H1 (cell line): ENCODE measurements around the gene THRB. TPM values are rescaled to one million over a fixed set of nuclear protein-coding genes. Genes with fewer than 3 reads are reported as not detected.

Experiments
- ATF3 ChIP-seq: IDR thresholded peaks from 2 replicates; pipeline ENCODE4 v1.6.1; 2011; ENCODE audit warnings: low read depth, mild to moderate bottlenecking, low read length; ENCODE audit not compliant: insufficient read depth
- FOSL1 ChIP-seq: IDR thresholded peaks from 2 replicates; pipeline ENCODE4 v1.6.1; 2011; ENCODE audit warnings: mild to moderate bottlenecking, low read depth, low read length, moderate library complexity; ENCODE audit not compliant: insufficient read depth
- HDAC2 ChIP-seq, 2 experiments: fragments of 300-600 bp in 1 of 2; sonication (generic) in 1 of 2; IDR thresholded peaks; 2 replicates each; pipeline ENCODE4 v1.6.1; 2011 to 2012; ENCODE audit warnings: low read depth in 2 of 2, low read length in 2 of 2, mild to moderate bottlenecking in 2 of 2, moderate library complexity in 2 of 2, borderline replicate concordance in 1 of 2, inconsistent platforms in 1 of 2
- POU5F1 ChIP-seq: IDR thresholded peaks from 2 replicates; pipeline ENCODE4 v1.6.1; 2011; ENCODE audit warnings: low read depth, mild to moderate bottlenecking, low read length, moderate library complexity
- RXRA ChIP-seq: IDR thresholded peaks from 2 replicates; pipeline ENCODE4 v1.6.1; 2011; ENCODE audit warnings: low read depth, mild to moderate bottlenecking, low read length, moderate library complexity; ENCODE audit not compliant: insufficient read depth
- SIRT6 ChIP-seq: IDR thresholded peaks from one replicate; pipeline ENCODE4 v1.7.1; 2012; ENCODE audit warnings: low read length, inconsistent platforms
- ZNF274 ChIP-seq: IDR thresholded peaks from 2 replicates; pipeline ENCODE4 v1.7.0; 2012; ENCODE audit warnings: low read length, borderline replicate concordance; ENCODE audit errors: extremely low read depth
- polyA plus RNA-seq, 7 experiments: library from polyadenylated mRNA; depleted of rRNA in 3 of 7; stranded (reverse) in 5 of 7; unstranded in 2 of 7; fragments of >200 nt in 5 of 7; fragments of 200-250 nt in 2 of 7; gene quantifications; 1 replicate in 5 of 7; 2 replicates in 1 of 7; 4 replicates in 1 of 7; pipeline versions ENCODE4 v1.2.1 to v1.2.3, GENCODE V29; 2011 to 2013; ENCODE audit warnings: missing spikeins in 2 of 7, mixed read lengths in 2 of 7
- total RNA-seq: library from RNA; stranded (reverse); fragmentation: NEBNext Ultra II Directional; extraction: Animal tissue kit (Norgen Biotek cat#: 25700); gene quantifications from 2 replicates; pipeline ENCODE4 v1.2.1, GENCODE V29; 2021

THRB gene
- total and polyA plus RNA-seq, 2 of the 8 experiments (the other 6 are each of a cell fraction or from before 2014, with no cell fraction given) = 0.98 to 3.9 TPM

GRCh38 chr3:24158761-24159454, 335.7 kb downstream of the THRB start (continued):
- TF ChIP-seq SIRT6 = no peak
- TF ChIP-seq RXRA = no peak
- no peak for TF ChIP-seq POU5F1
- TF ChIP-seq HDAC2 (IDR thresholded peaks at IDR 0.05; ENCODE audit: borderline replicate concordance in 1 of 2, low read depth in 2 of 2, low read length in 2 of 2) = no peak
- TF ChIP-seq ZNF274 = no peak
- TF ChIP-seq ATF3 = no peak
- no peak for TF ChIP-seq FOSL1
